ENCODE data around the gene CAMK2G.

Gene CAMK2G

DNA sequence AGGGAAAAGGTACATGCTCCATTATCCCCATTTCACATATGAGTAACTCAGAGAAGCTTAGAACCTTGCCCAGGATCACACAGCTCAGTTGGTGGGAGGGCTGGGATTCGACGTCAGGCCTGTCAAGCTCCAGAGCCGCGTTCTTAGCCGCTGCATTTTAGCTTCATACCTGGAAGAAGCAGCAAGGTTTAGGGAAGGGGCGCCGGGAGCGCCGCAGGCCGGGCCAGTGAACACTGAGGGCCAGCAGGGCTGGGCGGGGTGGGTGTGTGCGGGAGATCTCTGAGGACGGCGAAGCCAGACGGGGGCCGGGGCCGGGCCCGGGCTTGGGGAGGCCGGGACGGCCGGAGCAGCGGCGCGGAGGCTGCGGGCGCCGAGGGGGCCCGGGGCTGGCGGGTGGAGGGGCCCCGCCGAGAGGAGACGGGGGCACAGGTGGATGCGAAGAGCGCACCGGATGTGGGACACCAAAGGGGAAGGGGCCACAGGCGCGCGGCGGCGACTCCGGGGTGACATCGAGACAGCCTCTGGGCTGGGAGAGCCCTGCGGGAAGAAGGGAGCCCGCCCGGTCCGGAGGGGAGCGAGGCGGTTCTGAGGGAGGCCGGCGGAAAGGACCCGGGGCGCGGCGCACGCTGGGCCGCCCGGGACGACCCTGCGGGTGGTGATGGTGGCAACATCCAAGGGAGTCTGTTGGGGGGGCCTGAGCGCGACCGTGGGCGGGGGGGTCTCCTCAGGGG lies 63.5 kb downstream of the CAMK2G start:
- TF ChIP-seq, protein P1, sequence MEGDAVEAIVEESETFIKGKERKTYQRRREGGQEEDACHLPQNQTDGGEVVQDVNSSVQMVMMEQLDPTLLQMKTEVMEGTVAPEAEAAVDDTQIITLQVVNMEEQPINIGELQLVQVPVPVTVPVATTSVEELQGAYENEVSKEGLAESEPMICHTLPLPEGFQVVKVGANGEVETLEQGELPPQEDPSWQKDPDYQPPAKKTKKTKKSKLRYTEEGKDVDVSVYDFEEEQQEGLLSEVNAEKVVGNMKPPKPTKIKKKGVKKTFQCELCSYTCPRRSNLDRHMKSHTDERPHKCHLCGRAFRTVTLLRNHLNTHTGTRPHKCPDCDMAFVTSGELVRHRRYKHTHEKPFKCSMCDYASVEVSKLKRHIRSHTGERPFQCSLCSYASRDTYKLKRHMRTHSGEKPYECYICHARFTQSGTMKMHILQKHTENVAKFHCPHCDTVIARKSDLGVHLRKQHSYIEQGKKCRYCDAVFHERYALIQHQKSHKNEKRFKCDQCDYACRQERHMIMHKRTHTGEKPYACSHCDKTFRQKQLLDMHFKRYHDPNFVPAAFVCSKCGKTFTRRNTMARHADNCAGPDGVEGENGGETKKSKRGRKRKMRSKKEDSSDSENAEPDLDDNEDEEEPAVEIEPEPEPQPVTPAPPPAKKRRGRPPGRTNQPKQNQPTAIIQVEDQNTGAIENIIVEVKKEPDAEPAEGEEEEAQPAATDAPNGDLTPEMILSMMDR (conservative IDR thresholded peaks at IDR 0.05), result no peak
- peak overlapping the region; percentile 84 for H3K27ac ChIP-seq

DNA sequence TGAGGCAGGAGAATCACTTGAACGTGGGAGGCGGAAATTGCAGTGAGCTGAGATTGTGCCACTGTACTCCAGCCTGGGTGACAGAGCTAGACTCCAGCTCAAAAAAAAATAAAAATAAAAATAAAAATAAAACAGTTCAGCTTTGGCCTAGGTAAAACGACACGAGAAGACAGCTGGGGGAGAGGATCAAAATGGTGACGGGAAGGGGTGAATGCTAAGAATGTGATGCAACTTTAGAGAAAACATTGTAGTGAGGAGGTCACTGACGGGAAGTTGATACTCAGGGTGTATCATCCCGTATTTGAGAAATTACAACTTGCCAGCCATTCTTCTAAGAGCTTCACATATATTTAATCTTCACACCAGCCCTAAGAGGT lies 64.0 kb downstream of the CAMK2G start:
- TF ChIP-seq, protein P1 (conservative IDR thresholded peaks at IDR 0.05), result no peak
- peak overlapping the region; percentile 84 for H3K27ac ChIP-seq

DNA sequence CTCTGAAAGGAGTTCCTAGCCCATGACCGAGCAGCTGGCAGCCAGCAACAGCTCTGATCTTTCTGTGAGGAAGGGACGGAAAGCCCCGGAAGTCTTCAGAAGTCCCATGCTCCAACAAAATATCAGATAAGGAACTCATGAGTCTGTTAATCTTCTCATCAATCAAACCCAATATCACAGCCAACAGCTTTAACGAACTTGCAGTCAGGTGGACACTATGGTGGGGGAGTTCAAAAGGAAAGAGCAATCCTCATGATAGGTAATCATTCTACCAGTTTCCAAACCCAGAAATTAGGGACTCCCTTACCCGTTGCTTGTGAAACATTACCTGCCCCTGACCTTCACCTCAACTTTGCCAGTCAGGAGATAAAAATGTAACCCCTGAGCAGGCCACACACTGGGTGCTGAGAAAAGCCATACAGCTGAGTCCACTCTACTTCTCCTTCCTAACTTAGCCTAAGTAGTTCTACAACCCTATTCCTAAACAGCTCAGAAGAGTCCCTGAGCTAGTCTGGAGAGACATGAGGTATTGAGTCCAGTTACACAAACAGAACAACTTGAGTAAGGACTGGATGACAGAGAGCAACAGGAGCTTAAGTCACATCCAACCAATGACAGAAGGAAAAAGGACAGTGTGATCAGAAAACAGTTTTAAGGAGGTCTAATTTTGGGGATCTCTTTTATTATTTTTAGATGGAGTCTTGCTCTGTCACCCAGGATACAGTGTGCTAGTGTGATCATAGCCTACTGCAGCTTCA lies 65.1 kb downstream of the CAMK2G start:
- no peak overlapping the region for H3K27ac ChIP-seq
- TF ChIP-seq, protein P1 (conservative IDR thresholded peaks at IDR 0.05), result no peak

GRCh38 chr10:73808021-73808815 lies 66.1 kb downstream of the CAMK2G start:
- TF ChIP-seq, protein P1 (conservative IDR thresholded peaks at IDR 0.05), result no peak

GRCh38 chr10:73807471-73807870 lies 66.9 kb downstream of the CAMK2G start:
- H3K27ac ChIP-seq, result no peak overlapping the region
- TF ChIP-seq, protein P1 (conservative IDR thresholded peaks at IDR 0.05), result no peak

More at GRCh38 chr10:73808021-73808815, 66.1 kb downstream of the CAMK2G start:
- no peak overlapping the region for H3K27ac ChIP-seq

- TF ChIP-seq, protein P1 (conservative IDR thresholded peaks at IDR 0.05), result no peak
- no peak overlapping the region for H3K27ac ChIP-seq
Observed at GRCh38 chr10:73806176-73806950, 68.0 kb downstream of the CAMK2G start.
